ENCODE measurements around the gene E2F3. TPM values are rescaled to one million over a fixed set of nuclear protein-coding genes. Genes with fewer than 3 reads are reported as not detected.
A peak's percentile ranks its signal among the peaks of the same experiment; 100 is the strongest.

Gene E2F3
- total RNA-seq, 2 donors from 2014 or later = 6.5 to 12.4 TPM

- Histone ChIP-seq H3K4me3 (no peak overlapping the region), H3K27me3 (replicated peaks; ENCODE audit: insufficient read depth) (no peaks in the 10 kb centered on the region), H3K4me1 (ENCODE audit: control insufficient read depth in 1 of 2, low read depth in 2 of 2) (no peaks in the 10 kb centered on the region), H3K36me3 (no peaks in the 10 kb centered on the region), H3K27ac (no peak overlapping the region), H3K9me3 (no peaks in the 10 kb centered on the region)
- DNase-seq (ENCODE audit: low spot score) (no peak), ATAC-seq (ENCODE audit: insufficient number of reproducible peaks, low FRiP score, low read depth) (no peak)
- TF ChIP-seq CTCF (IDR thresholded peaks at IDR 0.05) = no peak
Observed at GRCh38 chr6:20386218-20386617, 15.5 kb upstream of the E2F3 start.

- no peak for TF ChIP-seq CTCF (IDR thresholded peaks at IDR 0.05)
- no peak for ATAC-seq (ENCODE audit: insufficient number of reproducible peaks, low FRiP score, low read depth)
- H3K27ac ChIP-seq = no peak overlapping the region
Observed at GRCh38 chr6:20389066-20389465, 12.6 kb upstream of the E2F3 start.

GRCh38 chr6:20393297-20393696 is 8.4 kb upstream of the E2F3 start:
- DNase-seq (ENCODE audit: low spot score) = no peak
- H3K36me3 ChIP-seq = no peaks in the 10 kb centered on the region
- ATAC-seq (ENCODE audit: insufficient number of reproducible peaks, low FRiP score, low read depth) = no peak
- no peak overlapping the region for H3K4me3 ChIP-seq
- no peaks in the 10 kb centered on the region for H3K4me1 ChIP-seq (ENCODE audit: control insufficient read depth in 1 of 2, low read depth in 2 of 2)
- no peak overlapping the region for H3K27ac ChIP-seq
- no peaks in the 10 kb centered on the region for H3K27me3 ChIP-seq (replicated peaks; ENCODE audit: insufficient read depth)
- no peaks in the 10 kb centered on the region for H3K9me3 ChIP-seq
- no peak for TF ChIP-seq CTCF (IDR thresholded peaks at IDR 0.05)

More at GRCh38 chr6:20389066-20389465, 12.6 kb upstream of the E2F3 start:
- Histone ChIP-seq H3K9me3 (no peaks in the 10 kb centered on the region), H3K27me3 (replicated peaks; ENCODE audit: insufficient read depth) (no peaks in the 10 kb centered on the region), H3K36me3 (no peaks in the 10 kb centered on the region), H3K4me1 (ENCODE audit: control insufficient read depth in 1 of 2, low read depth in 2 of 2) (no peaks in the 10 kb centered on the region), H3K4me3 (no peak overlapping the region)
- DNase-seq (ENCODE audit: low spot score) = no peak

- DNase-seq (ENCODE audit: low spot score) (no peak), ATAC-seq (ENCODE audit: insufficient number of reproducible peaks, low FRiP score, low read depth) (no peak)
- Histone ChIP-seq H3K27me3 (replicated peaks; ENCODE audit: insufficient read depth) (no peaks in the 10 kb centered on the region), H3K4me3 (no peak overlapping the region), H3K4me1 (ENCODE audit: control insufficient read depth in 1 of 2, low read depth in 2 of 2) (peaks cover 0 to under 1% of the 10 kb centered on the region in 2 donors), H3K27ac (no peak overlapping the region), H3K36me3 (no peaks in the 10 kb centered on the region), H3K9me3 (no peaks in the 10 kb centered on the region)
- no peak for TF ChIP-seq CTCF (IDR thresholded peaks at IDR 0.05)
Observed at GRCh38 chr6:20399518-20399917, 2.2 kb upstream of the E2F3 start.

- Histone ChIP-seq H3K27me3 (replicated peaks; ENCODE audit: insufficient read depth) (no peaks in the 10 kb centered on the region), H3K4me3 (peak overlapping the region; percentile 85), H3K4me1 (ENCODE audit: control insufficient read depth in 1 of 2, low read depth in 2 of 2) (peaks cover 0 to 4% of the 10 kb centered on the region in 2 donors), H3K36me3 (no peaks in the 10 kb centered on the region), H3K27ac (peak overlapping the region; percentile 50 to 61), H3K9me3 (no peaks in the 10 kb centered on the region)
- peak; percentile 53 for TF ChIP-seq CTCF (IDR thresholded peaks at IDR 0.05)
- ATAC-seq (ENCODE audit: insufficient number of reproducible peaks, low FRiP score, low read depth) = no peak
- DNase-seq (ENCODE audit: low spot score) = no peak
Observed at GRCh38 chr6:20400456-20401204, 1.0 kb upstream of the E2F3 start.
